Measurements from ENCODE around the gene CALML6. TPM values are rescaled to one million over a fixed set of nuclear protein-coding genes. Genes with fewer than 3 reads are reported as not detected.
A peak's percentile ranks its signal among the peaks of the same experiment; 100 is the strongest.

CALML6 gene
- total RNA-seq, 1 experiment from 2014 or later = not detected

- DNase-seq (ENCODE audit: low read depth) = no peak
These were observed 3.6 kb upstream of the CALML6 start for GRCh38 chr1:1911350-1912041.

- no peak for DNase-seq (ENCODE audit: low read depth)
These were observed 724 bp upstream of the CALML6 start for GRCh38 chr1:1914101-1914970.

- DNase-seq (ENCODE audit: low read depth) = no peak
These were observed 1.1 kb downstream of the CALML6 start for GRCh38 chr1:1915911-1916840.

GRCh38 chr1:1916851-1917251, 1.8 kb downstream of the CALML6 start:
- no peak for DNase-seq (ENCODE audit: low read depth)

- no peak for DNase-seq (ENCODE audit: low read depth)
These were observed 2.4 kb downstream of the CALML6 start for GRCh38 chr1:1917304-1917976.

GRCh38 chr1:1917995-1918900, 3.2 kb downstream of the CALML6 start:
- no peak for DNase-seq (ENCODE audit: low read depth)

- no peak for DNase-seq (ENCODE audit: low read depth)
These were observed 3.8 kb downstream of the CALML6 start, which contains the start of gene TMEM52 for GRCh38 chr1:1918901-1919303. TMEM52 (minus strand) TSS chr1:1919279; CDS start chr1:1919265, 14 bp downstream.

- DNase-seq (ENCODE audit: low read depth) = peak; percentile 71
These were observed 4.4 kb downstream of the CALML6 start for GRCh38 chr1:1919304-1920056.

GRCh38 chr1:1920057-1920607, 5.1 kb downstream of the CALML6 start:
- no peak for DNase-seq (ENCODE audit: low read depth)

GRCh38 chr1:1920608-1921458, 5.8 kb downstream of the CALML6 start:
- no peak for DNase-seq (ENCODE audit: low read depth)

- no peak for DNase-seq (ENCODE audit: low read depth)
These were observed 6.4 kb downstream of the CALML6 start for GRCh38 chr1:1921459-1921862.

GRCh38 chr1:1921901-1922701, 7.0 kb downstream of the CALML6 start:
- DNase-seq (ENCODE audit: low read depth) = no peak

- no peak for DNase-seq (ENCODE audit: low read depth)
These were observed 7.6 kb downstream of the CALML6 start for GRCh38 chr1:1922702-1922955.

GRCh38 chr1:1922956-1923833, 8.1 kb downstream of the CALML6 start:
- DNase-seq (ENCODE audit: low read depth) = no peak

GRCh38 chr1:1924386-1924785, 9.3 kb downstream of the CALML6 start:
- DNase-seq (ENCODE audit: low read depth) = no peak

- DNase-seq (ENCODE audit: low read depth) = no peak
These were observed 9.8 kb downstream of the CALML6 start for GRCh38 chr1:1924849-1925248.

Data from M059J (cell line).